GM21526 (cell line): ENCODE results near the gene FOXN3.

Source experiments
- ATAC-seq: cut with Tn5 transposase; IDR thresholded peaks from one replicate; pipeline ENCODE4 v1.9.1; 2021; ENCODE audit warnings: moderate library complexity; ENCODE audit not compliant: unreplicated experiment, low FRiP score

FOXN3 gene

DNA sequence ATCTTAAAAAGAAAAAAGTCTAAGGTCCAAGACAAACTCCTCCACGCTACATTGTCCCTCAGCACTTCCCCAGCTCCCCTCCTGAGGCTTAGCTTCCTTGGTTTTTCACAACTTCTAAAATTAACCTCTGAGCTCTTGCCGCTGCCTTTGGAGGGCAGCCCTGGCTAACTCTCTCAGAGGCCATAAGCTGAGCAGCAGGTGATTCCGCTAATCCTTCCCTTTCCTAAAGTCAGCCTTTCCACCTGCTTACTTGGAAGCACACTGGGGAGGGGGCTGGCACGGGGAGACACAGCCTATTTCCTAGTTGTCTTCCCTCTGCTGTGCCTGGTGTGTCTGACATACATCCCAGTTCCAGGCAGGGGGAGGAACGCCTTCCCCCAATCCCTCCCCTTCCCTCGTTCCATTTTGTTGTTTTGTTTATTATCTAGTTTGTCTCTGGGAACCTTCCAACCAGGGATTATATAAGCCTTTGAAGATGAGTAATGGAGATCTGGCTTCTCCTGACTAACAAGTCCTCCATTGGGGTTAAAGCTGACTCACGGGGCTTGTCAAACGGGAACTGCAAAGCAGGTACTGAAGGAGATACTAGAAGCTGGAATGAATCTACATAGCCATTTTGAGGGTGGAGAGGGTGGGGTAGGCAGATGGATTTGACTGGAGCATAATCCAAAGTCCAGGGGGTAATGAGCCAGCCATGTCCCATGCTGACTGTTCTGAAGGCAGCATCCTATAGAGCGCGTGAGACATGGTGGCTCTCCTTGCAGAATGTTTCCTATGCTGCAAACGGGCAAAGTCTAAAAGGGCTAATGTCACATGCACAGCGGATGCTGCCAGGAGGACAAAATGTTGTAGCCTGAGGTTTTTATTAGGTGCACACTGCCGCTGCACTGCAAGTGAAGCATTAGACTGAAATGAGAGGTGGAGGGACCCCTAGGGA, 230.8 kb downstream of the FOXN3 start:
- ATAC-seq, result no peak

DNA sequence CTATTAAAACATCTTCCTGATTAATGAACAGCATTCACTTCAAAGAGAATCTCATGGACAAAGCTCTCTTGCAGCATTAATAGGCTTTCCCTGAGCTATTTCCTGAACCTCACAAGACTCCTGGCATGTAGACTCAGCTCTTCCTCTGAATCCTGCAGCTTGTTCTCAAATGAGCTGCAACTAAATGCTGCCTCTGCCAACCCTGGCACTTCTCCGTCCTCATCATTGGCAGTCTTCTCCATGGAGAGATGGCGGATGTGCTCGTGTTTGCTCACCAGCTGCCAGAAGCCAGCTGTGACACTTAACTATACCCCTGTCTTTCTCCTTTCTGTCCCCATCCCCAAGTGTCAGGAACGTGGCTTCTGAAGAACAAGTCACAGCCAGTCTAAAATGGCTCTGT, 232.1 kb downstream of the FOXN3 start:
- no peak for ATAC-seq

DNA sequence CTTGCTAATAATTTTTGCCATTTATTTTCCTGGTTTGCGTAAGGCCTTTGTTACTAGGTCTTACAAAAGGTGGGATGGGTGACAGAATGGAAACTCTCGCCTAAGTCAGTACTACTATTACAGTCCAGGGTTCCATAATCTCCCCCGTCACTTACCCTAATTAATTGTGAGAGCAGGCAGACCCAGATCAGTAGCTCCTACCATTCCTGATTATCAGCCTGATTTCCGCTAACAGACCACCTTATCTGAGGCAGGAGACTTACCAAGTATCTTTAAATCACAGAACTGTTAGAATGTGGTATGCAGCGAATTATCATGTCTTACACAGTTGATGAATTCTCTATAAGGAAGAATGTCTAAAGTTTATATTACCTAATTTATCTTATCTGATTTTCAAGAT, 234.7 kb downstream of the FOXN3 start:
- ATAC-seq, result no peak

DNA sequence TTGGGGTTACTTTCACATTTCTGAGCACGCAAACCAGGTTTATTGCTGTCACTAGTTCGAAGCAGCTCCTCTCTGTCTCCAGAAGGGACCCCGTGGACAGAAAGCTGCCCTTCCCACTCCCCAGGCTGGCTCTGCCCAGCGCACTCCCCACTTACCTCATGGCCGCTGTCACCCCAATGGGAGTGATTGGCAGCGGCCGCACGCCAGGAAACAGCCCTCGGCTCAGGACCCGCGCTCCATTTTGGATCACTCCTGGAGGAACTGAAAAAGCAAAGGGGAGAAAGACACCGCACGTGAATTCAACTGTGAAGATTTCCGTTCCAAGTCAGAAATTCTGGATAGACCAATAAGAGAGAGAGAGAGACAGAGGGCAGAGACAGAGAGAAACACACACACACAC, 236.5 kb downstream of the FOXN3 start:
- ATAC-seq, result no peak

DNA sequence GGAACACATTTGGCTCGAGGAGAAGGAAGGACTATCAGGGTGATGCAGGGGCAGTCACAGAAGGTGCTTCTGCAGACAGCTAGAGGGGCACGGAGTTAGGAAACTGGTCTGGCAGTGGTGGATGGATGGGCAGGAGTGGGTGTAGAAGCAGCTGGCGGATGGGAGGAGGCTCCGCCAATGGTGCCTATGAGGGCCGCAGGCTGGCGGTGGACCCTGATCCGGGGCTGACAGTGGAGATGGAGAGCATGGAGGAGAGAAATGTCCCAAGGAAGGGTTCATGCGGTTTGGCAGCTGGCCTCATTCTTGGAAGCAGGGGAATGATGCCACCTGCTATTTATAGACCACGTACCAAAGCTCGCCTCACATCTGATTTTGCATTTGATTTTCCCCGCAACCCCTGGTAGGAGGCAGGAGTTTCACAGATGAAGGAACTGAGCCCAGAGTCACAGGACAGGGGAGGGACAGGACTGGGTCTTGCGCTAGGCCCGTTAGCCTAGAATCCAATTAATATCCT, 237.1 kb downstream of the FOXN3 start:
- ATAC-seq, result no peak

DNA sequence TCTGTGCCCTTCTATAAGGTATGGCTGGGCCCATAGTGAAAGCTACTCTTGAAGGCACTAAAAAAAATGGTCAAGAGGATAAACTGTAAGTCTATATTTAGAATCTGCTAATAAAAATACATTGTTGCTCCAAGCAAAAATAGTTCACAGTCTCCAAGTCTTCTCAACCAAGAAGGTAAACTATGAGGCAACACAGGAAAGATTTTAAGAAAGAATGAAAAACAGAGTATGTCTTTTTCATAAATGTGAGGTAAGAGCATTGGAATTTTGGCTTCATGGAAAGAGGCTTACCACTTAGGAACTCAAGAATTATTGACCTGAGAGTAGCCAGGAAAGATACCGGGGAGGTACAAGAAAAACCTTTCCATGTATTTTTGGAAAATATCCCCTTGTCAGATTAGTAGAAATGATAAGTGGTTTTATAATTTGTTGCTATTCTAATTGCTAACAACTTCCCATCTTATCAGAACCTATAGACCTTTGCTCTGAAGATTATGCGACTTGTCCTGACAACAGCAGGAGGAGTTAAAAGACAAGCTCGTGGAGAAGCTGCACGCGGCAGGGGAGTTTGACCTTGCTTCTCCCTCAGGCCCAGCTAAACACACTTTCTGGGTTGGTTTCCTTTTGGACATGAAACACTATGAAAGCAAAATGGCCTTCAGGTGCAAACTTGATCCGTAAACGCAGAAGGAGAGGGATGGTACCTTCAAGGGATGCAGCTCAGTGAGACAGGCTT, 238.1 kb downstream of the FOXN3 start:
- ATAC-seq, result no peak

DNA sequence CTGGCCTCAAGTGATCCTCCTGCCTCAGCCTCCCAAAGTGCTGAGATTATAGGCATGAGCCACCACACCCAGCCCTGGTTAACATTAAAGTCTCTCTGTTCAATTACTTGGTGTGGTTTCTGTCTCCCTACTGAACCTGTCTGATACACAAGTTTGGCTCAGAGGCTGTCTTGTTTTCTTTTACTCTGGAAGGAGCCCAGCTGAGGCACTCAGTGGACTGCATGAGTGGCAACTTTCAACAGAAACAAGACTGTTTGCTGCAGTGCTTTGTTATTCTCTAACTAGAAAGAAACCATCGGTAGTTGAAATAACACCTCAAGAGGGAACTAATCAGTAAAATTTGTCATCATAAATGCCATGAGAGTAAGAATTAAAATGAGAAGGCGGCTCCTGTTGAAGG, 238.7 kb downstream of the FOXN3 start:
- no peak for ATAC-seq

DNA sequence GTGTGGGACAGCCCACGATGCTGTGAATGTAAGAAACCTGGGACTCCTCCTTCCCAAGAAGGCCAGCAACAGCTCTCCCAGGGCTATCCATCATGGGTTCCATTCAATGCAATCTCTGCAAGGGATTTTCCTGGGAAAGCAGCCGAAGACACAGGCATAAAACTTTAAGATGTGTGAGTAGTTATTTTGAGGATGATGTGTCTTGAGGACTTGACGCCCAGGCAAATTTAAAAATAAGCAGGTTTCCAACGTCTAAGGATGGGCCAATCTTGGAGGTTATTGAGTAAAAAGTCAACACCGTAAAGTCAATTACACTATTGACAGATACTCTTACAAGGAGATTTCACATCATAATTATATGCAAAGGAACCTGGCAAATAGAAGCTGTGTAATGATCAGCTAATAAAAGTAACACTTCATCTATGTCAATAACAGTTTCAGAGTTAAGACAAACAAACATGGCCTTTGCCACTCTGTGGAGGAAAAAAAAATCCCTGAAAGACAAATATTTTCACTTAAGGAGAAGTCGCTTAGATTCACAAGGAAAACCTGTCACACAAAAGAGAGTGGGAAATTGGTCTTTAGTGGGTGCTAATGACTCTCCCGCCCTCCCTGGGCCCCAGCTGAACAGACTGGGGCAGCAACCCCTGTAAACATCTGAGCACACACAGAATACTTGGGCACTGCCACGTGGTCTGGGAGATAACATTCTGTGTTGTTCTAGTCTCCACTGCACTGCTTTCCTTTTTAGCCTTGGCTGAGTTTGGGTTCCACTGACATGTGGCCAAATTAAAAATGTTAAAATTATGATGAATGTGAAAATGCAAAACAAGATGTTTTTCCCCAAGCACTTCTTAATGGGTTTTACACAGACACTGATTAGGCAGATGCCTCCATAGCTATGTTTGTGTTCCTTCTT, 240.9 kb downstream of the FOXN3 start:
- ATAC-seq, result no peak

DNA sequence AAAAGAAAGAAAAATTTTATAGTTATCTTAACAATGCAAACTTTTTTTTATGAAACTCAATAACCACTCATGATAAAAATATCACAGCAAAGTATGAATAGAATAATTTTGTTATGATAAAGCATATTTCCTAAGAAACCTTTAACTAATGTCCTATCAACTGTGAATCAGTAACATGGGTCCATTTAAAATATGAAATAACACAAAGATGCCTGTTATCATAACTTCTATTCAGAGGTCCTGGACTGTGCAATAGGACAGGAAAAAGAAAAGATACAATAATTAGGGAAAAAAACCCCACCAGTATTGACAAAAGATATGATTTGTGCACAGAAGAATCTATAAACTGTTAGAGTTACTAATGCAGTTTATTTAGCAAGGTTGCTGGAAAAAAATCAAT, 245.4 kb downstream of the FOXN3 start:
- no peak for ATAC-seq

DNA sequence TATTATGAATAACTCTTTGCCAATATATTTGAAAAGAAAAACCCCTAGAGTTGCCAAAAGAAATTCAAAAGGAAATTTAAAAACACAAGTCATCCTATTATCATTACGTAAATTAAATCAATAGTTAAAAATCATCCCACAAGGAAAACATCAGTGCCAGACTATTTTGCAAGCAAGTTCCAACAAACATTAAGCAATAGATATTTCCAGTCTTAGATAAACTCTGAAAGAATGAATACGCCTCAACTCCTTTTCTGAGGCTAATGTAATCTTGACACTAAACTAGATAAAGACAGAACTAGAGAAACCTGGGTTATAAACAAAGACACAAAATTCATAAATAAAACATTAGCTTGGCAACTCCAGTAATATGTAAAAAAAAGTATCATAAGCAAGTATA, 245.9 kb downstream of the FOXN3 start:
- ATAC-seq, result no peak

DNA sequence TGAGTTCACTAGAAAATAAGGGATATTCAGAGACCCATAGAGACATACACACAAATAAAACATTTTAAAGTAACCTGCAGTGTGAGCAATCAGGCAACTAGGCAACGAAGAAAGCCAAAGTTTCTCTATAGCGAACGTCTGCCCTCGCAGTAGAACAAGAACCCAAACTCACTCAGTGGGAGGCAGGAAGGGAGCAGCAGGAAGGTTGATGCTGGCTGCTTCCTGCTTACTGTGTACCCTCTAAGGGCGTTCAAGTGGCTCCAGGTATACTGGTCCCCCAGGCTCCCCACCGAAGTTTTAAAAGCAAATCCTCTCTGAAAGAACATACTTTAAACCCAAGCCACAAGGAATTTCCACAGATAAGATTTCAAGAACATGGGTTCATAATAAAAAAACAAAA, 249.3 kb downstream of the FOXN3 start:
- ATAC-seq, result no peak

DNA sequence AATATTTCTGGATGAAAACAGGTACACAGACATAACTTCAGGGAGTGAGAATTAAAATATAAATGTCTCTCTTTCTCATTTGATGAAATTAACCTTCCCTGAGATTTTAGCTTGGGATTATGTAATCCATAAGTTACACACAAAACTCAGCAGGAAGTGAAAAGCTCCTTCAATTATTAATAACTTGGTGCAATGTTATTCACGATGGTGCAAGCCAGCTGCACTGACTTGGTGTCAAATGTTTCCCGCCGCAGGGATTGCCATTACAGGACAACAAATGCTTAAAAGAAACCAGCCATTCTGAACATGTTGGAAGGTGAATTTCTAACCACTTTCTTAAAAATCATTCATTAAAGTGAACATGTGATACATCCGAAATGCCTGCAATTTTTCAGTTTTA, 250.4 kb downstream of the FOXN3 start:
- ATAC-seq, result no peak

DNA sequence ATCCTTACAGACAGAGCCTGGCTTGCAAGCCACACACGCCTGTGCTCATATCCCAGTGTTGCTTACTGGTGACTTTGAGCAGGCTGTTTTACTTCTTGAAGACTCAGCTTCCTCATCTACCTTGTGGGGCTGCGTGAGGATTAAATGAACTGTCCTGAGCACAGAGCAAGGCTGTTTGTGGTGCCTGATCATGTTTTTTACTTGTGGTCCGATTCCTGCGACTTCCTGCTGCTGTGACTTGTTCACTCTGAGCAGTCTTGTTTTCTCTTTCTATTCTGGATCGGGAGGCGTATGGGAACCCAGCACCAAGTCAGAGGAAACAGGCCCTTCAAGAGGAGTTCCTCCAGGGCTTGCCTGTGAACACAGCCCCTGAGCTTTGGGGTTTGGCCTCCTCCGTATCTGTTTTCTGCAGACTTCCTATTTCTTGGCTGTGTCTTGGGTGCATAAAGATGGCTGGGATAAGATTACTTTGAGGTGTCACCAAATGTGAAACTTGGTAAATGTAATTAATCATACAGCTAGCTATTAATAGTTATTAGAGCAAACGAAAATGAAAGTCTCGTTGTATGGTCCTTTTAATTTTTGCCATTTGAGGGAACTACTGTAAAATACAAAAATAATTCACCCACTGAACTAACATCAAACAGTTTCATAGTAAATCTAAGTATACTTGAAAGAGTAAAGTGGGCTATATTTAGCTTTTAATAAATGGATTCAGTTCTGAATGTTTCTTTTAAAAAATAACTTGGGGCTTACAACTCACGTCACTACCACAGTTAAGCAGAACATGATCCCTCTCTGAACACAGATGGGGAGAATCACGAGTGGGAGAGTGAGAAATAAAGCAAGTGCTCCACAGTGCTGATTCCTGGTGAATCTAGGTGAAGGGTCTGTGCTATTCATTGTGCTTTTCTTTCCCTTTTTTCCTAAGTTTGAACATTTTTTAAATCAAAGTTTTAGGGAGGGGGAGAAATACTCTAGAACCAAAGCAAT, 251.5 kb downstream of the FOXN3 start:
- ATAC-seq, result peak; percentile 72

DNA sequence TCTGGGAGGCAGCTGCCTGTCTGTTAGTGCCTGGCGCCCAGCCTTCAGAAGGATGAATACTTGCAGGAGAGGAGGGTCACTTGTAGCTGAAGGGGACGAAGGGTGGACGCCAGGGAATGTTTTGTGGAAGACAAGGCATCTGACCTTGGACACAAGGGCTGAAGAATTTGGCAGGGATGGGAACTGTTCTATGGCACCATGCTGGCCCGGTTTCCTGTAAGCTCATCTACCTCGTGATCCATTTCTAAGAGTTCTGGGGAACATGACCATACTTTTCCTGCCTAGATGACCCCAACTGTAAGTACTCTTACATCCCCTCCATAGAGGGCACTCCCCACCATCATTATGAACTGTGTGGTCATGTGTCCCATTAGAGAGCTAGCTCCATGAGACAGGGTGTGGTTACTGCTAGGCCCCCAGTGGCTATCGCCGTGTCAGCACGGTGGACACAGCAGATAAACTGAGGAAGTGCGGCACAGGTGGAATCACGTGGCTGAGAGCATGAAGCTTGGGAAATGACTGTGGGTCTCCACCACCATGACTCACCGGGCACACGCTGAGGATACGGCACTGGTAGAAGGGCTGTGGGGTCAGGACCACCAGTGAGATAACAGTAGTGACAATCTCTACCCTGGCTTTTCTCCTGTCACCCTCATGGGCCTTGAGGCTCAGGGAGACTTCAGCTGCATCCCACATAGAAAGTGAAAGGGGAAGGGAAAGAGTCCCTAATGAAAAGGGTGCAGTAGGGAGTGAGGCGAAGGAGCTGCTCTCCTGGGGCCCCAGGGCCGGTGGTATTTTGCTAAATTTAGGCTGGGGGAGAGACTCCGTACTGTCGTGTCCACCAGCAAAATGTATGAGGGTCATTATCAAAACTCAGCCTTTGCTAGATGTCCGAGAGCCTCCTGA, 252.6 kb downstream of the FOXN3 start:
- ATAC-seq, result peak; percentile 12

DNA sequence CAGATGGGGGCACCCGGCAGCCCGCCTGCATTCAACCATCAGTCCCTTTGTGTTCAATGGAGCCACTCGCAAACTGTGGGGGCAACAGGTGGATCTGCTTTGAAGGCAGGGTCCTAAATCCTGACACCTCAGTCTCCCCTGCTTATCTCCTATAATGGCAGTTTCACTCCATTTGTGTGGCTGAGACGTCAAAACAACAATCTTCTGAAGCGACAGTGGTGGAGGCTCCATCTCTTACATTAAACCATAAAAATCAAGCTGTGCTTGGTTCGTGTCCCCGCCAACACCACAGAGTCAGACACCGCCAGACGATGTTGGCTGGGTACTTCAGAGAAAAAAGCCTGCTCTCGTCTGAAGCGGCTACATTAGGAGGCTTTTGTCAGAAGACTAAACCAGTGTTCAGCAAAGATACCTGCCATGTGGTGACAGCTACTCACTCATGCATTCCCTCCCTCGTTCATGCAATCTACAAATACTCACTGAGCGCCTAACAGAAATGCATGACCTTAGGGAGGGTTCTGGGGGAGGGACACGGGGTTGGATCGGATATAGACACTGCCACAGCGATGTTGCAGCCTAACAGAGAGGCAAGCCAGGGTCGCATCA, 253.9 kb downstream of the FOXN3 start:
- no peak for ATAC-seq

DNA sequence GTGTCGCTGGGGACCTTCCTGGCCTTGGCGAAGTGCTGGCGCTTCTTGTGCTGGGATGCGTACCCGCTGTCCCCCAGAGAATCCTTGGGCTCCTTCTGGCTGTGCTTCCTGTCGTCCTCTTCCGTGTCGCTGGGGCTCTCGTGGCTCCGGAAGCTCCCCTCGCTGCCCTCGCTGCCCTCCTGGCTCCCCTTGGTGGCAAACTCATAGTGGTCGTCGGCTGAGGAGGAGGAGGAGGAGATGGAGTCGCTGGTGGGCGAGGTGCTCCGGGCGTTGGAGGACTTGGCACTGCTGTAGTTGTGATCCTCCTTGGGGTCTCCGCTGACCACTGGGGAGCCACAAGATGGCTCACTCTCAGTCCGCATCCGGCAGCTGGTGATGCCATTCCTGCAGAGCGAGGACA, 254.4 kb downstream of the FOXN3 start:
- no peak for ATAC-seq

DNA sequence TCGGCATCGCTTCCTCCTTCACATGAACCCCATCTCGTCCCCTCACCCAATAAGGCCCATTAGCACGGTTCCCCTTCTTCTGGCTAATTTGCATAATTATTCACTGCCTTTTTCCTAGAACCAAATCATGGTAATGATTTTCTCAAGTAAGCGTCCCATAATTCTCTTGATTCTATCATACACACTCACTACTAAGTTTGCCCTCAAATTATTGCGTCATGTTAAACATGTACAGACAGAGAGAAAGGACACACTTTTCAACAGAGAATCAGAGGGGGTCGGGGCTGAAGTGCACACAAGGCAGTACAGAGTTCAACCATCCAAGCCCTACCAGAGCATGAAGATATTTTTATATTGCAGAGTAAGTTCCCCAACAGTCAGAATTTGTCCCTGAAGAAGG, 256.6 kb downstream of the FOXN3 start:
- no peak for ATAC-seq

DNA sequence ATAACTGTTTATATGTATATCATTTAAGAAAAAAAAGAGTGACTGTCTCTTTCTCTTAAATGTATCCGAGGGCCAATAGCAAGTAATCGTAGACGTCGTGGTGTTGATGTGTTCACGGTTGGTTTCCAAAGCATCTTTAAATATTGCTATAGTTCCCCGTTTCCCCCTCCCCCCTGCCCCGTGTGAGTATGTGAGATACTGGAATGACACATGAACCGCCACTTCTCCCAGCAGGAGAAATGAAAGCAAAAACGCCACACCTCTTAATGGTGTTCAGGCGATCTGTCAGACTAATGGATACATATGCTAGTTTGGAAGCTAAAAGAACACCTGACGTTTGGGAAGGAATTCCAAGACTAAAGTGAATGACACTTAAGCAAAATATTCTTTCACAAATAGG, 258.3 kb downstream of the FOXN3 start:
- no peak for ATAC-seq
